Peyer's patch (tissue), 4 donors: ENCODE measurements around the gene AKR7A2. TPM values are rescaled to one million over a fixed set of nuclear protein-coding genes. Genes with fewer than 3 reads are reported as not detected.

ENCODE experiments used
- DNase-seq, 3 donors: peaks; one replicate each; pipeline ENCODE4 v3.0.0-alpha.2; 2017 to 2019
- H3K27ac ChIP-seq, 4 donors: fragments of 200-600 bp; sonication (generic); one replicate each; pipeline ENCODE4 v1.5.1; 2016 to 2019
- H3K27me3 ChIP-seq, 2 donors: fragments of 200-600 bp; sonication (generic); one replicate each; pipeline ENCODE4 v1.5.1; 2019
- H3K36me3 ChIP-seq, 3 donors: fragments of 200-600 bp; sonication (generic); one replicate each; pipeline ENCODE4 v1.5.1; 2016 to 2019
- H3K4me1 ChIP-seq, 4 donors: fragments of 200-600 bp; sonication (generic); one replicate each; pipeline ENCODE4 v1.5.1; 2016 to 2019
- H3K4me3 ChIP-seq, 4 donors: fragments of 200-600 bp; sonication (generic); 1 replicate in 3 of 4; 2 replicates in 1 of 4; pipeline ENCODE4 v1.5.1; 2016 to 2019; ENCODE audit warnings: mild to moderate bottlenecking in 1 of 4
- H3K9me3 ChIP-seq, 4 donors: fragments of 200-600 bp; sonication (generic); one replicate each; pipeline ENCODE4 v1.5.1; 2016 to 2019; ENCODE audit warnings: mild to moderate bottlenecking in 1 of 4
- POLR2A ChIP-seq, 2 donors: fragments of 450-650 bp; IDR thresholded peaks; one replicate each; pipeline ENCODE4 v1.5.1; 2017; ENCODE audit warnings: antibody characterized with exemption in 2 of 2, mild to moderate bottlenecking in 2 of 2, moderate library complexity in 2 of 2
- total RNA-seq, 4 donors: library from RNA; depleted of rRNA; stranded (reverse); fragments of >200 nt; gene quantifications; one replicate each; pipeline ENCODE4 v1.1.0, GENCODE V29; 2016
- TF ChIP-seq, protein P1 (sequence below), 6 experiments: fragments of 450-650 bp in 4 of 6; fragments of 200-600 bp in 2 of 6; sonication (generic) in 1 of 6; IDR thresholded peaks; one replicate each; pipeline ENCODE4 v1.5.1; 2017 to 2019; ENCODE audit warnings: antibody characterized with exemption in 6 of 6, mild to moderate bottlenecking in 3 of 6, moderate library complexity in 1 of 6

AKR7A2 gene
- total RNA-seq, 4 donors from 2014 or later, result 56.1 to 168 (median 137) TPM

DNA sequence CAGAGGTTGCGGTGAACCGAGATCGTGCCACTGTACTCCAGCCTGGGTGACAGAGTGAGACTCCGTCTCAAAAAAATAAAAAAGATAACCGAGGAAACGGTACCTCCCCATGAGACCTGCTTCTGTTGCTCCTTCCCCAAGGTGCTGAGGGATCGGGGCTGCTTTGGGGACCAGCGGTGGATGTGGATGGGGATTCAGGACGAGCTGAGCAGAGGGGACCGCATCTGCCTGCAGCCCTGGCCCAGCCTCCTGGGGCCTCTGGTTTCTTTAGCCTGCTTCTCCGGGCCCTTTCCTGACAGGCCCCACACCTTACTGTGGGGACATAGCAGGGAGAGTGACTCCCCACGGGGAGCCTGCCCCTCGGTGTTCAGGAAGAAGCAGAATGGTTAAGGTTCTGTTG, 17.2 kb upstream of the AKR7A2 start:
- Histone ChIP-seq H3K9me3 (no peaks in the 10 kb centered on the region), H3K27me3 (no peaks in the 10 kb centered on the region), H3K4me3 (no peak overlapping the region), H3K36me3 (peaks cover 0 to 66% (median 0%) of the 10 kb centered on the region in 3 donors), H3K27ac (no peak overlapping the region), H3K4me1 (no peaks in the 10 kb centered on the region)
- DNase-seq, result no peak
- no peak for TF ChIP-seq POLR2A (IDR thresholded peaks at IDR 0.05)
- TF ChIP-seq, protein P1, sequence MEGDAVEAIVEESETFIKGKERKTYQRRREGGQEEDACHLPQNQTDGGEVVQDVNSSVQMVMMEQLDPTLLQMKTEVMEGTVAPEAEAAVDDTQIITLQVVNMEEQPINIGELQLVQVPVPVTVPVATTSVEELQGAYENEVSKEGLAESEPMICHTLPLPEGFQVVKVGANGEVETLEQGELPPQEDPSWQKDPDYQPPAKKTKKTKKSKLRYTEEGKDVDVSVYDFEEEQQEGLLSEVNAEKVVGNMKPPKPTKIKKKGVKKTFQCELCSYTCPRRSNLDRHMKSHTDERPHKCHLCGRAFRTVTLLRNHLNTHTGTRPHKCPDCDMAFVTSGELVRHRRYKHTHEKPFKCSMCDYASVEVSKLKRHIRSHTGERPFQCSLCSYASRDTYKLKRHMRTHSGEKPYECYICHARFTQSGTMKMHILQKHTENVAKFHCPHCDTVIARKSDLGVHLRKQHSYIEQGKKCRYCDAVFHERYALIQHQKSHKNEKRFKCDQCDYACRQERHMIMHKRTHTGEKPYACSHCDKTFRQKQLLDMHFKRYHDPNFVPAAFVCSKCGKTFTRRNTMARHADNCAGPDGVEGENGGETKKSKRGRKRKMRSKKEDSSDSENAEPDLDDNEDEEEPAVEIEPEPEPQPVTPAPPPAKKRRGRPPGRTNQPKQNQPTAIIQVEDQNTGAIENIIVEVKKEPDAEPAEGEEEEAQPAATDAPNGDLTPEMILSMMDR (IDR thresholded peaks at IDR 0.05), result no peak

DNA sequence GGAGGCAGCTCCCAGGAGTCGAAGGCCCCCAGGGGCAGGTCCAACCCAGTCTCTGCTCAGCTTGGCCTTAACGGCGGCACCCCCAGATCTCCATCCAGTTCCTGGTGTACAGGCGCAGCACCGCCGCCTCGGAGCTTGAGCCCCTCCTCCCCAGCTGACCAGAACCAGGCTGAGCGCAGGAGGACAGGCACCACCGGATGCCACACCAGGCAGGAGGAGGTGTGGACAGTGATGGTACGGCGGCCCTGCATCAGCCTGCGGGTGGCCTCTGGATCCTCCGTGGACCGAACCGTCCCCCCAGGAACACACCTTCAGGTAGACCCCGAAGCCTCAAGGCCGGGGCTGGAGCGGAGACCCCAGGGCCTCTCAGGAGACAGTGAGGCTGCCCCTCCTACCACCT, 16.5 kb upstream of the AKR7A2 start:
- no peak overlapping the region for H3K4me3 ChIP-seq
- no peak for DNase-seq
- no peaks in the 10 kb centered on the region for H3K27me3 ChIP-seq
- peaks cover 0 to 73% (median 0%) of the 10 kb centered on the region in 3 donors for H3K36me3 ChIP-seq
- TF ChIP-seq, protein P1 (IDR thresholded peaks at IDR 0.05), result no peak
- TF ChIP-seq POLR2A (IDR thresholded peaks at IDR 0.05), result no peak
- no peaks in the 10 kb centered on the region for H3K4me1 ChIP-seq
- H3K9me3 ChIP-seq, result no peaks in the 10 kb centered on the region
- H3K27ac ChIP-seq, result no peak overlapping the region

DNA sequence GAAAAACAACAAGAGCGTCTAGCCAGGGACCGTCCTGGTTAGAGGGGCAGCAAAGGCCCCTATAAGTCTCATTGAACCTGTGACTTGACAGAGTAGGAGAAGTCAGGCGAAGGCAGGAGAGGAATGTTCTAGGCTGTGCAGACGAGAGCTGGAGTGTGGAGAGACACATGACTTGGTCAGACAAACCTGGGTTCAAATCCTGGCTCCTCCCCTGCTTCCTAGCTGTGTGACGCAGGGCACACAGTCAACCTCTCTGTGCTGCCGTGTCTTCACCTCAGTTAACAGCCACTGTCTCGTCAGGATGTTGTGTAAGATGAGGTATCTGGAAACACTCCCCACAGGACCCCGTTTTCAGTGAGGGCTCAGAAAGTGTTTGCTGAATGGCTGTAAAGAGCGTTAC, 15.8 kb upstream of the AKR7A2 start:
- no peak for DNase-seq
- H3K4me3 ChIP-seq, result no peak overlapping the region
- H3K4me1 ChIP-seq, result no peaks in the 10 kb centered on the region
- H3K36me3 ChIP-seq, result peaks cover 0 to 72% (median 0%) of the 10 kb centered on the region in 3 donors
- H3K27ac ChIP-seq, result no peak overlapping the region
- no peaks in the 10 kb centered on the region for H3K9me3 ChIP-seq
- H3K27me3 ChIP-seq, result no peaks in the 10 kb centered on the region
- no peak for TF ChIP-seq POLR2A (IDR thresholded peaks at IDR 0.05)
- TF ChIP-seq, protein P1 (IDR thresholded peaks at IDR 0.05), result no peak

DNA sequence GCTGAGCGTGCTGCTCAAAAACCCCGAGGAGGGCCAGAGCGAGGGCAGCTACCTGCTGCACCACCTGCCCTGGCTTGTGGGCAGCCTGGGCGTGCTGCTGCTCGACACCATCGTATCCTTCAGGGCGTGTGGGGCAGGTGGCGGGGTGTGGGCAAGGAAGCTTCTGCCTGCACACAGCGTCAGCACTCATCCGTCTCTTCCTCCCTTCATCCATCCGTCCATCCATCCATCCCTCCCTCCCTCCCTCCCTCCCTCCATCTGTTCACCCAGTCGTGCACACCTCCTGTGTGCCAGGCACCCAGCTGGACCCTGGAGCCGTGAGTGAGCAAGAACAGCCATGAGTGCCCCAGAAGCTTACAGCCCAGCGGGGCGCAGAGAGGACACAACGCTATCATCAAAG, 15.4 kb upstream of the AKR7A2 start:
- H3K4me1 ChIP-seq, result no peaks in the 10 kb centered on the region
- no peak for TF ChIP-seq POLR2A (IDR thresholded peaks at IDR 0.05)
- TF ChIP-seq, protein P1 (IDR thresholded peaks at IDR 0.05), result no peak
- no peak overlapping the region for H3K27ac ChIP-seq
- H3K4me3 ChIP-seq, result no peak overlapping the region
- no peak for DNase-seq
- no peaks in the 10 kb centered on the region for H3K9me3 ChIP-seq
- peaks cover 0 to 67% (median 0%) of the 10 kb centered on the region in 3 donors for H3K36me3 ChIP-seq
- no peaks in the 10 kb centered on the region for H3K27me3 ChIP-seq

DNA sequence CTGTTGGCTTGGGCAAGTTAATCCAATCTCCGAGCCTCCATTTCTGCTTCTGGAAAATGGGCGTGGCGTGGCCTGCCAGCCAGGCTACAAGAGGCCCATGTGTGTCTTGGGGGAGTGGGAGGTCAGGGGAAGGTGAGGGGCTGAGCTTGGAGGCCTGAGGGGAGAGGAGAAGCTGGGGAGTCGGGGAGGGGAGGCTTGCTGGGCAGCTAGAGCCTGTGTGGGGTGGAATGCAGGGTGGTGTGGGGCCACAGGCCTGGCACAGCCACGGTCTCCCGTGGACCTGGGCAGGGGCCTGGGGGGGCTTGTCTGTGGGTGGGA, 14.8 kb upstream of the AKR7A2 start:
- Histone ChIP-seq H3K4me3 (no peak overlapping the region), H3K9me3 (no peaks in the 10 kb centered on the region), H3K27ac (no peak overlapping the region), H3K27me3 (no peaks in the 10 kb centered on the region), H3K36me3 (peaks cover 0 to 64% (median 0%) of the 10 kb centered on the region in 3 donors), H3K4me1 (no peaks in the 10 kb centered on the region)
- no peak for DNase-seq
- no peak for TF ChIP-seq POLR2A (IDR thresholded peaks at IDR 0.05)
- TF ChIP-seq, protein P1 (IDR thresholded peaks at IDR 0.05), result no peak
